Measurements from ENCODE around the gene DNAJC11.

Gene DNAJC11

DNA sequence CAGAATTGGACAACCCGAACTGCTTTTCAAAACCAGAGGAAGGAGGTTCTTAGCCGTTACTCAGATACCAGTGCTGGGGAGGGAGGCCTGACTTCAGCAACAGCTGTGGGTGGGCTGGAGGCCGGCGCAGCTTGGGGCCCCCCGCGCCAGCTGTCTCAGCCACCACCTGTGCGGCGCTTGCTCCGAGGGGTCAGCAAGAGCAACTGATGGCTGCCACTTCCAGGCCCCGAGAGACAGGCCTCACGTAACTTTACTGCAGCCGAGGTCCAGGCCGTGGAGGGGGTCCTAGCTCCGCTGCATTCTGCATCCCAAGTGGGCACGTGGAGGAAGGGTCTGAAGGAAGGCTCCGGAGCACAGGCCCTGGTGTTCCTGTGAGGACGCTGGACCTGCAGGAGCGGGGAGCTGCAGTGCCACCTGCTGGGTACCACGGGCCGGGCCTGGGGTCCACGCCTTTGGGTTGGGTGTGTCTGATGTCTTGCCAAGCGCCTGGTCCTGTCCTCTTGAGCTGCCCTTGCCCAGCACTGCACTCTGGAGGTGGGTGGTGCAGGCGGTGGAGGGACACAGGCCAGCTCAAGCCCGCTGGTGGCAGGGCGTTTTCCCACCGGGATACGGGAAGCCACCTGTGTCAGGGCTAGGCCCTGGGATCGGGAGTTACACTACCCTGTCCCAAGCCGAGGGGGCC is 67.1 kb downstream of the DNAJC11 start:
- peak in 1 of 2 experiments; percentile 53 for DNase-seq (ENCODE audit: low read depth in 1 of 2, low spot score in 1 of 2)
- no peak overlapping the region for H3K27ac ChIP-seq (replicated peaks)

DNA sequence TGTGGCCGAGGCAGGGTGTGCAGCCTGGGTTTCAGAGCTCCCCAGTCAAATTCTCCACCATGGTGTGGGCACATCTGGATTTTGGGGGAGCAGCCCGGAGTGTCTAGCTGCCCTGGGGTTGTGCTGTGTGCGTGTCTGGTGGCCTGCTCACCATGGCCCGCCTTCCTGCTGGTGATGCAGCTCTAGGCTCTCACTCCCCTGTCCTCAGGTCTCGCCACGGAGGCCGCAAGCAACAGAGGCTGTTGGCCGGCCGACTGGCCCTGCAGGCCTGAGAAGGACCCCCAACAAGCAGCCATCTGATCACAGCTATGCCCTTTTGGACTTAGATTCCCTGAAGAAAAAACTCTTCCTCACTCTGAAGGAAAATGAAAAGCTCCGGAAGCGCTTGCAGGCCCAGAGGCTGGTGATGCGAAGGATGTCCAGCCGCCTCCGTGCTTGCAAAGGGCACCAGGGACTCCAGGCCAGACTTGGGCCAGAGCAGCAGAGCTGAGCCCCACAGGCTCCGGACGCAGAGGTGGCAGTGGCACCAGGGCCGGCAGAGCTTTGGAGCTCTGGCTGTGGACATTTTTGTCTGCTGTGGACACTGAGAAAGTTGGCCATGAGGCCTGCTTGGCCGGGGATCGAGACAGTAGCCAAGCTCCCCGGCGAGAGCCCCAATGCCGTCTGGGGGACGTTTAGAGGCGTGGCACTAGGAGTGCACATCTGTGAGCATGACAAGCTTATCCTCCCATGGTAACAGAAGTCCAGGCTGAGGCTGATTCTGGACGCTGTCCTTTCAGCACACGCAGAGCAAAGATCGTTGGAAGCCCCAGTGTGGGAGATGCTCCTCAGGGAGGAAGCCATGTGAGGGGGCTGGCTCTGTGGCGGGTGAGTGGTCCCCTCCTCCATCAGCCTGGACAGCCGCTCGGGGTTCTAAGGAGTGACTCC is 68.8 kb downstream of the DNAJC11 start:
- no peak overlapping the region for H3K4me3 ChIP-seq (replicated peaks; ENCODE audit: insufficient read depth, low read length)
- TF ChIP-seq, protein P1, sequence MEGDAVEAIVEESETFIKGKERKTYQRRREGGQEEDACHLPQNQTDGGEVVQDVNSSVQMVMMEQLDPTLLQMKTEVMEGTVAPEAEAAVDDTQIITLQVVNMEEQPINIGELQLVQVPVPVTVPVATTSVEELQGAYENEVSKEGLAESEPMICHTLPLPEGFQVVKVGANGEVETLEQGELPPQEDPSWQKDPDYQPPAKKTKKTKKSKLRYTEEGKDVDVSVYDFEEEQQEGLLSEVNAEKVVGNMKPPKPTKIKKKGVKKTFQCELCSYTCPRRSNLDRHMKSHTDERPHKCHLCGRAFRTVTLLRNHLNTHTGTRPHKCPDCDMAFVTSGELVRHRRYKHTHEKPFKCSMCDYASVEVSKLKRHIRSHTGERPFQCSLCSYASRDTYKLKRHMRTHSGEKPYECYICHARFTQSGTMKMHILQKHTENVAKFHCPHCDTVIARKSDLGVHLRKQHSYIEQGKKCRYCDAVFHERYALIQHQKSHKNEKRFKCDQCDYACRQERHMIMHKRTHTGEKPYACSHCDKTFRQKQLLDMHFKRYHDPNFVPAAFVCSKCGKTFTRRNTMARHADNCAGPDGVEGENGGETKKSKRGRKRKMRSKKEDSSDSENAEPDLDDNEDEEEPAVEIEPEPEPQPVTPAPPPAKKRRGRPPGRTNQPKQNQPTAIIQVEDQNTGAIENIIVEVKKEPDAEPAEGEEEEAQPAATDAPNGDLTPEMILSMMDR (IDR thresholded peaks at IDR 0.05; ENCODE audit: insufficient read depth, low read length) = no peak
- TF ChIP-seq, protein P2, sequence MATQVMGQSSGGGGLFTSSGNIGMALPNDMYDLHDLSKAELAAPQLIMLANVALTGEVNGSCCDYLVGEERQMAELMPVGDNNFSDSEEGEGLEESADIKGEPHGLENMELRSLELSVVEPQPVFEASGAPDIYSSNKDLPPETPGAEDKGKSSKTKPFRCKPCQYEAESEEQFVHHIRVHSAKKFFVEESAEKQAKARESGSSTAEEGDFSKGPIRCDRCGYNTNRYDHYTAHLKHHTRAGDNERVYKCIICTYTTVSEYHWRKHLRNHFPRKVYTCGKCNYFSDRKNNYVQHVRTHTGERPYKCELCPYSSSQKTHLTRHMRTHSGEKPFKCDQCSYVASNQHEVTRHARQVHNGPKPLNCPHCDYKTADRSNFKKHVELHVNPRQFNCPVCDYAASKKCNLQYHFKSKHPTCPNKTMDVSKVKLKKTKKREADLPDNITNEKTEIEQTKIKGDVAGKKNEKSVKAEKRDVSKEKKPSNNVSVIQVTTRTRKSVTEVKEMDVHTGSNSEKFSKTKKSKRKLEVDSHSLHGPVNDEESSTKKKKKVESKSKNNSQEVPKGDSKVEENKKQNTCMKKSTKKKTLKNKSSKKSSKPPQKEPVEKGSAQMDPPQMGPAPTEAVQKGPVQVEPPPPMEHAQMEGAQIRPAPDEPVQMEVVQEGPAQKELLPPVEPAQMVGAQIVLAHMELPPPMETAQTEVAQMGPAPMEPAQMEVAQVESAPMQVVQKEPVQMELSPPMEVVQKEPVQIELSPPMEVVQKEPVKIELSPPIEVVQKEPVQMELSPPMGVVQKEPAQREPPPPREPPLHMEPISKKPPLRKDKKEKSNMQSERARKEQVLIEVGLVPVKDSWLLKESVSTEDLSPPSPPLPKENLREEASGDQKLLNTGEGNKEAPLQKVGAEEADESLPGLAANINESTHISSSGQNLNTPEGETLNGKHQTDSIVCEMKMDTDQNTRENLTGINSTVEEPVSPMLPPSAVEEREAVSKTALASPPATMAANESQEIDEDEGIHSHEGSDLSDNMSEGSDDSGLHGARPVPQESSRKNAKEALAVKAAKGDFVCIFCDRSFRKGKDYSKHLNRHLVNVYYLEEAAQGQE (IDR thresholded peaks at IDR 0.05; ENCODE audit: insufficient replicate concordance, low read depth) = no peak
- TF ChIP-seq GABPA (IDR thresholded peaks at IDR 0.05; ENCODE audit: low read depth) = no peak
- TF ChIP-seq POLR2AphosphoS5 (IDR thresholded peaks at IDR 0.05; ENCODE audit: low read depth) = peak; percentile 50; the same call in 1 of the 2 replicates
- TF ChIP-seq SPI1 (IDR thresholded peaks at IDR 0.05; ENCODE audit: borderline replicate concordance, low read depth) = no peak
- no peak overlapping the region for H3K27ac ChIP-seq (replicated peaks)

More for the DNA sequence above, 67.1 kb downstream of the DNAJC11 start:
- TF ChIP-seq, protein P1 (IDR thresholded peaks at IDR 0.05; ENCODE audit: insufficient read depth, low read length) = peak; percentile 1
- no peak for TF ChIP-seq SPI1 (IDR thresholded peaks at IDR 0.05; ENCODE audit: borderline replicate concordance, low read depth)
- TF ChIP-seq, protein P2 (IDR thresholded peaks at IDR 0.05; ENCODE audit: insufficient replicate concordance, low read depth) = no peak
- TF ChIP-seq GABPA (IDR thresholded peaks at IDR 0.05; ENCODE audit: low read depth) = no peak
- TF ChIP-seq POLR2AphosphoS5 (IDR thresholded peaks at IDR 0.05; ENCODE audit: low read depth) = peak; percentile 26; the same call in 1 of the 2 replicates
- no peak overlapping the region for H3K4me3 ChIP-seq (replicated peaks; ENCODE audit: insufficient read depth, low read length)
- H3K27me3 ChIP-seq (ENCODE audit: insufficient read depth, poor library complexity, severe bottlenecking) = no peaks in the 10 kb centered on the region

DNA sequence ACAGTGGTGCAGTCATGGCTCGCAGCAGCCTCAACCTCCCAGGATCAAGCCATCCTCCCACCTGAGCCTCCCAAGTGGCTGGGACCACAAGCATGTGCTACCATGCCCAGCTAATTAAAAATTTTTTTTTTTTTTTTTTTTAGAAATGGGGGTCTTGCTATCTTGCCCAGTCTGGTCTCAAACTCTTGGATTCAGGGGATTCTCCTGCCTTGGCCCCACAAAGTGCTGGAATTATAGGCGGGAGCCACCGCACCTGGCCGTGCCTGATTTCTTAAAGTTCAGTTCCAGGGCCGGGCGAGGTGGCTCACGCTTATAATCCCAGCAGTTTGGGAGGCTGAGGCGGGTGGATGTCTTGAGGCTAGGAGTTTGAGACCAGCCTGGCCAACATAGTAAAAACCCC is 70.6 kb downstream of the DNAJC11 start:
- TF ChIP-seq SPI1 (IDR thresholded peaks at IDR 0.05; ENCODE audit: borderline replicate concordance, low read depth) = no peak
- TF ChIP-seq, protein P1 (IDR thresholded peaks at IDR 0.05; ENCODE audit: insufficient read depth, low read length) = no peak
- TF ChIP-seq, protein P2 (IDR thresholded peaks at IDR 0.05; ENCODE audit: insufficient replicate concordance, low read depth) = no peak
- no peak for TF ChIP-seq POLR2AphosphoS5 (IDR thresholded peaks at IDR 0.05; ENCODE audit: low read depth)
- TF ChIP-seq GABPA (IDR thresholded peaks at IDR 0.05; ENCODE audit: low read depth) = no peak
- no peak overlapping the region for H3K27ac ChIP-seq (replicated peaks)
- DNase-seq (ENCODE audit: low read depth in 1 of 2, low spot score in 1 of 2) = no peak
- H3K27me3 ChIP-seq (ENCODE audit: insufficient read depth, poor library complexity, severe bottlenecking) = no peaks in the 10 kb centered on the region
- no peak overlapping the region for H3K4me3 ChIP-seq (replicated peaks; ENCODE audit: insufficient read depth, low read length)

More for the DNA sequence above, 68.8 kb downstream of the DNAJC11 start:
- DNase-seq (ENCODE audit: low read depth in 1 of 2, low spot score in 1 of 2) = no peak
- no peaks in the 10 kb centered on the region for H3K27me3 ChIP-seq (ENCODE audit: insufficient read depth, poor library complexity, severe bottlenecking)

Measured in HL-60 (cell line).